ENCODE results near the gene NXPH1. TPM values are rescaled to one million over a fixed set of nuclear protein-coding genes. Genes with fewer than 3 reads are reported as not detected.

NXPH1 gene
- total RNA-seq, 2 donors from 2014 or later, result 0.24 TPM; not detected in 1

DNA sequence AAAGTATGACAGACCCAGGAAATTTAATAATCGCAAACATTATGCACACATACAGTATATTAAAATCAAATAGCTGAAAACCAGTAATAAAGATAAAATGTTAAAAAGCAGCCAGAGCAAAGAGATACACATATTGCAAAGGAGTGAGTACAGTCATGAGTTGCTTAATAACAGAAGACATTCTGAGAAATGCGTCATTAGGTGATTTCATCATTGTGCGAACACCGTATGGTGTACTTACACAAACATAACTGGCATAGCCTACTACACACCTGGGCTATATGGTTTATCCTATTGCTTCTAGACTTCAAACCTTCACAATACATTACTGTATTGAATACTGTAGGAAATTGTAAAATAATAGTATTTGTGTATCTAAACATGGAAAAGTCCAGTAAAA, 367.6 kb downstream of the NXPH1 start:
- no peaks in the 10 kb centered on the region for H3K27me3 ChIP-seq (ENCODE audit: control insufficient read depth, insufficient read depth, low read length, poor library complexity, severe bottlenecking)
- Mint-ChIP-seq H3K4me1 (no peaks in the 10 kb centered on the region), H3K27me3 (ENCODE audit: insufficient read depth) (no peaks in the 10 kb centered on the region), H3K36me3 (ENCODE audit: low read depth) (no peaks in the 10 kb centered on the region), H3K27ac (no peak overlapping the region), H3K4me3 (no peak overlapping the region), H3K9me3 (no peaks in the 10 kb centered on the region)
- no peak overlapping the region for H3K4me3 ChIP-seq (ENCODE audit: low read length)
- no peak for DNase-seq
- H3K36me3 ChIP-seq (ENCODE audit: control insufficient read depth, insufficient read depth, low read length), result no peaks in the 10 kb centered on the region
- no peak overlapping the region for H3K9ac ChIP-seq (ENCODE audit: extremely low read depth, low read length, poor library complexity, severe bottlenecking)
- H3K4me1 ChIP-seq (ENCODE audit: control insufficient read depth, insufficient read depth, low read length), result no peaks in the 10 kb centered on the region
- TF ChIP-seq, protein P1, sequence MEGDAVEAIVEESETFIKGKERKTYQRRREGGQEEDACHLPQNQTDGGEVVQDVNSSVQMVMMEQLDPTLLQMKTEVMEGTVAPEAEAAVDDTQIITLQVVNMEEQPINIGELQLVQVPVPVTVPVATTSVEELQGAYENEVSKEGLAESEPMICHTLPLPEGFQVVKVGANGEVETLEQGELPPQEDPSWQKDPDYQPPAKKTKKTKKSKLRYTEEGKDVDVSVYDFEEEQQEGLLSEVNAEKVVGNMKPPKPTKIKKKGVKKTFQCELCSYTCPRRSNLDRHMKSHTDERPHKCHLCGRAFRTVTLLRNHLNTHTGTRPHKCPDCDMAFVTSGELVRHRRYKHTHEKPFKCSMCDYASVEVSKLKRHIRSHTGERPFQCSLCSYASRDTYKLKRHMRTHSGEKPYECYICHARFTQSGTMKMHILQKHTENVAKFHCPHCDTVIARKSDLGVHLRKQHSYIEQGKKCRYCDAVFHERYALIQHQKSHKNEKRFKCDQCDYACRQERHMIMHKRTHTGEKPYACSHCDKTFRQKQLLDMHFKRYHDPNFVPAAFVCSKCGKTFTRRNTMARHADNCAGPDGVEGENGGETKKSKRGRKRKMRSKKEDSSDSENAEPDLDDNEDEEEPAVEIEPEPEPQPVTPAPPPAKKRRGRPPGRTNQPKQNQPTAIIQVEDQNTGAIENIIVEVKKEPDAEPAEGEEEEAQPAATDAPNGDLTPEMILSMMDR (conservative IDR thresholded peaks at IDR 0.05), result no peak
- H3K27ac ChIP-seq (ENCODE audit: low read depth, low read length), result no peak overlapping the region
- 100% methylated on average over 3 of the region's 4 CpGs; no CpG with 5 or more reads in 1 of the 2 experiments for WGBS, 2 experiments (ENCODE audit: insufficient coverage in 1 of 2, insufficient read length in 1 of 2)
- H3K9me3 ChIP-seq (ENCODE audit: control insufficient read depth, low read length), result no peaks in the 10 kb centered on the region

Other genes with a start within 250 kb of the NXPH1 start
- gene ICA1, start 171.4 kb upstream of the NXPH1 start, total RNA-seq, result 10 to 100 TPM; 25.0 to 50.2 TPM